IMR-90 (cell line): ENCODE results near the gene CASZ1. TPM values are rescaled to one million over a fixed set of nuclear protein-coding genes. Genes with fewer than 3 reads are reported as not detected.

Source experiments
- ATAC-seq: fragments of 200-7000 bp; cut with Tn5 transposase; 2 replicates; pipeline ENCODE4 v1.9.1; 2020; ENCODE audit warnings: low read depth, mild to moderate bottlenecking, moderate library complexity
- BruUV-seq: library from RNA; stranded (reverse); fragments of 400-500 nt; replicated peaks from 2 replicates; lab custom pipeline; 2021; lab: Mats Ljungman, UMichigan
- CTCF ChIA-PET: fragments of 300-600 bp; formaldehyde crosslinking; extraction: SDS; loops from one replicate; lab custom pipeline; 2021; ENCODE audit warnings: antibody characterized with exemption; lab: Yijun Ruan, JAX
- POLR2A ChIA-PET: fragments of 300-600 bp; sonication (Branson Sonifier 250); formaldehyde crosslinking; loops from one replicate; lab custom pipeline; 2022; ENCODE audit warnings: antibody characterized with exemption; ENCODE audit not compliant: unreplicated experiment; lab: Charles Lee
- DNase-seq: peaks from one replicate; pipeline ENCODE4 v3.0.0; 2013
- H2AFZ ChIP-seq: replicated peaks from 2 replicates; pipeline ENCODE3; 2013; ENCODE audit warnings: low read length, mild to moderate bottlenecking; ENCODE audit not compliant: poor library complexity
- H2AK5ac ChIP-seq: 2 replicates; pipeline ENCODE4 v1.6.1; 2013; ENCODE audit warnings: low read depth, low read length, inconsistent platforms
- H2AK9ac ChIP-seq: replicated peaks from 2 replicates; pipeline ENCODE3; 2013; ENCODE audit warnings: mild to moderate bottlenecking, low read depth, low read length, moderate library complexity; ENCODE audit not compliant: poor library complexity
- H2BK120ac ChIP-seq: 2 replicates; pipeline ENCODE4 v1.6.1; 2013; ENCODE audit warnings: low read depth, low read length, inconsistent platforms
- H2BK15ac ChIP-seq: 3 replicates; pipeline ENCODE4 v1.6.1; 2013; ENCODE audit warnings: low read depth, low read length, inconsistent platforms
- H2BK20ac ChIP-seq: 2 replicates; pipeline ENCODE4 v1.6.1; 2013; ENCODE audit warnings: low read depth, mild to moderate bottlenecking, inconsistent platforms, low read length, moderate library complexity
- H2BK5ac ChIP-seq: 2 replicates; pipeline ENCODE4 v1.6.1; 2013; ENCODE audit warnings: mild to moderate bottlenecking, low read depth, low read length, inconsistent platforms; ENCODE audit not compliant: poor library complexity, severe bottlenecking
- H3K14ac ChIP-seq: replicated peaks from 2 replicates; pipeline ENCODE4 v1.6.1; 2013; ENCODE audit warnings: low read depth, low read length, inconsistent platforms
- H3K18ac ChIP-seq: 2 replicates; pipeline ENCODE4 v1.6.1; 2013; ENCODE audit warnings: low read depth, low read length, control low read depth
- H3K23ac ChIP-seq: 2 replicates; pipeline ENCODE4 v1.6.1; 2013; ENCODE audit warnings: low read depth, low read length, inconsistent platforms
- H3K27ac ChIP-seq: 2 replicates; pipeline ENCODE4 v1.5.1; 2013; ENCODE audit warnings: mild to moderate bottlenecking, control low read depth, low read length; ENCODE audit not compliant: insufficient read depth
- H3K27me3 ChIP-seq: 2 replicates; pipeline ENCODE4 v1.6.1; 2013; ENCODE audit warnings: low read length; ENCODE audit not compliant: control insufficient read depth, insufficient read depth
- H3K36me3 ChIP-seq: 2 replicates; pipeline ENCODE4 v1.6.1; 2013; ENCODE audit warnings: low read length, mixed read lengths; ENCODE audit not compliant: control insufficient read depth, insufficient read depth
- H3K4ac ChIP-seq: 2 replicates; pipeline ENCODE4 v1.6.1; 2013; ENCODE audit warnings: low read depth, low read length, inconsistent platforms
- H3K4me1 ChIP-seq: 2 replicates; pipeline ENCODE4 v1.6.1; 2013; ENCODE audit warnings: low read length, mixed read lengths; ENCODE audit not compliant: control insufficient read depth, insufficient read depth
- H3K4me2 ChIP-seq: 2 replicates; pipeline ENCODE4 v1.6.1; 2013; ENCODE audit warnings: low read depth, mild to moderate bottlenecking, control low read depth, low read length, moderate library complexity
- H3K4me3 ChIP-seq: 2 replicates; pipeline ENCODE4 v1.5.1; 2013; ENCODE audit warnings: low read depth, mild to moderate bottlenecking, control low read depth, low read length, moderate library complexity; ENCODE audit not compliant: insufficient read depth
- H3K56ac ChIP-seq: 2 replicates; pipeline ENCODE4 v1.6.1; 2013; ENCODE audit warnings: low read length, inconsistent platforms; ENCODE audit not compliant: insufficient read depth; ENCODE audit errors: extremely low read depth
- H3K79me1 ChIP-seq, 2 experiments: 2 replicates each; pipeline ENCODE4 v1.6.1; 2013; ENCODE audit warnings: low read length in 2 of 2, inconsistent platforms in 1 of 2, low read depth in 1 of 2
- H3K9ac ChIP-seq: 2 replicates; pipeline ENCODE4 v1.6.1; 2013; ENCODE audit warnings: low read depth, low read length, control low read depth
- H3K9me1 ChIP-seq: 2 replicates; pipeline ENCODE4 v1.6.1; 2013; ENCODE audit warnings: low read length, inconsistent platforms; ENCODE audit not compliant: insufficient read depth
- H3K9me3 ChIP-seq: 2 replicates; pipeline ENCODE4 v1.6.1; 2013; ENCODE audit warnings: low read length; ENCODE audit not compliant: control insufficient read depth, insufficient read depth
- H4K20me1 ChIP-seq: 2 replicates; pipeline ENCODE4 v1.6.1; 2013; ENCODE audit warnings: low read length, inconsistent platforms; ENCODE audit not compliant: insufficient read depth
- H4K5ac ChIP-seq: 2 replicates; pipeline ENCODE4 v1.6.1; 2013; ENCODE audit warnings: mild to moderate bottlenecking, low read depth, low read length, control low read depth
- H4K8ac ChIP-seq, 2 experiments: 2 replicates each; pipeline ENCODE4 v1.6.1; 2013; ENCODE audit warnings: low read depth in 2 of 2, low read length in 2 of 2, control low read depth in 1 of 2, inconsistent platforms in 1 of 2
- H4K91ac ChIP-seq: 2 replicates; pipeline ENCODE4 v1.6.1; 2013; ENCODE audit warnings: low read depth, low read length, inconsistent platforms; ENCODE audit not compliant: insufficient read depth
- BHLHE40 ChIP-seq: fragments of 150-350 bp; IDR thresholded peaks from 2 replicates; pipeline ENCODE4 v1.6.1; 2016; ENCODE audit warnings: mild to moderate bottlenecking, low read depth, low read length
- CEBPB ChIP-seq: IDR thresholded peaks from 2 replicates; pipeline ENCODE4 v1.6.1; 2012; ENCODE audit warnings: low read depth, low read length, improper control_type of control experiment
- CHD1 ChIP-seq: IDR thresholded peaks from 2 replicates; pipeline ENCODE4 v1.6.1; 2012; ENCODE audit warnings: low read depth, low read length, improper control_type of control experiment
- CTCF ChIP-seq: conservative IDR thresholded peaks from 2 replicates; pipeline ENCODE4 v1.5.1; 2012; ENCODE audit warnings: mild to moderate bottlenecking, low read depth, low read length, improper control_type of control experiment
- ELK1 ChIP-seq: fragments of 150-350 bp; IDR thresholded peaks from 2 replicates; pipeline ENCODE4 v1.6.1; 2016; ENCODE audit warnings: low read depth, mild to moderate bottlenecking, low read length, moderate library complexity, borderline replicate concordance
- FOS ChIP-seq: fragments of 150-350 bp; IDR thresholded peaks from 2 replicates; pipeline ENCODE4 v1.6.1; 2016; ENCODE audit warnings: low read depth, low read length
- MAFK ChIP-seq: IDR thresholded peaks from 2 replicates; pipeline ENCODE4 v1.6.1; 2012; ENCODE audit warnings: low read depth, low read length, improper control_type of control experiment
- NFE2L2 ChIP-seq: fragments of 150-350 bp; IDR thresholded peaks from 2 replicates; pipeline ENCODE4 v1.6.1; 2016; ENCODE audit warnings: low read depth, mild to moderate bottlenecking, low read length
- RAD21 ChIP-seq: IDR thresholded peaks from 2 replicates; pipeline ENCODE4 v1.6.1; 2012; ENCODE audit warnings: low read length, improper control_type of control experiment
- RCOR1 ChIP-seq: IDR thresholded peaks from 2 replicates; pipeline ENCODE4 v1.6.1; 2012; ENCODE audit warnings: mild to moderate bottlenecking, low read length, improper control_type of control experiment; ENCODE audit not compliant: insufficient replicate concordance
- RFX5 ChIP-seq: IDR thresholded peaks from 2 replicates; pipeline ENCODE4 v1.8.0; 2012; ENCODE audit warnings: low read depth, mild to moderate bottlenecking, low read length, moderate library complexity
- SMC3 ChIP-seq: fragments of 150-350 bp; IDR thresholded peaks from 2 replicates; pipeline ENCODE4 v1.6.1; 2016; ENCODE audit warnings: low read depth, mild to moderate bottlenecking, antibody characterized with exemption, low read length, moderate library complexity
- WGBS, 2 experiments: methylation state at CpG; one replicate each; pipeline versions ENCODE4 v1.1.5 to v1.1.7; 2013; ENCODE audit warnings: missing lambda C conversion rate in 2 of 2; ENCODE audit not compliant: insufficient read length in 1 of 2; ENCODE audit errors: extremely low coverage in 2 of 2; 5-methylcytosine and 5-hydroxymethylcytosine counted together
- dilution Hi-C: fragments of 300-500 bp; cut with HindIII; formaldehyde crosslinking; loops from one replicate; pipeline ENCODE4 v1.14.3; 2018; ENCODE audit warnings: low sequenced_read_pairs; ENCODE audit not compliant: unreplicated experiment
- in situ Hi-C: fragments of 300-500 bp; cut with MboI; formaldehyde crosslinking; loops from 3 replicates; pipeline ENCODE4 v1.14.3; 2019; ENCODE audit warnings: low sequenced_read_pairs, inconsistent platforms, mixed read lengths
- intact Hi-C: fragments of 100-400 bp; cut with micrococcal nuclease; formaldehyde crosslinking; loops from 2 replicates; pipeline ENCODE4 v1.10.0; 2022
- polyA plus RNA-seq, 3 experiments: library from polyadenylated mRNA; depleted of rRNA; stranded (reverse); fragments of >200 nt; gene quantifications; 2 replicates each; pipeline ENCODE4 v1.2.3, GENCODE V29; 2012; ENCODE audit warnings: low replicate concordance in 1 of 3
- total RNA-seq: library from RNA; depleted of rRNA; stranded (reverse); fragments of >200 nt; gene quantifications from 2 replicates; pipeline ENCODE4 v1.2.3, GENCODE V29; 2012
- TF ChIP-seq, protein P1 (sequence below): fragments of 150-350 bp; IDR thresholded peaks from 2 replicates; pipeline ENCODE4 v1.6.1; 2017; ENCODE audit warnings: mild to moderate bottlenecking, antibody characterized with exemption, low read length, low read depth

The CASZ1 gene
- total and polyA plus RNA-seq, 2 of the 4 experiments (the other 2 are of a cell fraction): 0.18 to 0.24 TPM

DNA sequence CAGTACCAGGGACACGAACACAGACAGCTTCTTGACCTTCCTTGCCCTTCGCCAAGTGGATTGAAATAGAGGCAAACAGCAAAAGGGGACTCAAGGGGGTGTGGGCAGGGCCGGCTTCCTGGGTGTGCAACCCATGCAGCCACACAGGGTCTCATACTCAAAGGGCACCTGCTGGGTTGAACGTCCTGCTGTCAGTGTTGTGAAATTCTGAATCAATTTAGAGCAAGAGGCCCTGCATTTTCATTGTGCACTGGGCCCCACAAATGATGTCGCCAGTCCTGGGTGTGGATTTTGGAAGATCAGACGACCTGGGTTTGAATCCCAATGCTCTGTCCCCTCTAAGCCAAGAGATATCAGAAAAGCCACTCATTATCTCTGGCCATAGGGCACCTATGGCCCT is 51.1 kb downstream of the CASZ1 start:
- ChIA-PET CTCF (no interaction called here), POLR2A (no interaction called here)
- no peak overlapping the region for H2AK9ac ChIP-seq
- H4K91ac ChIP-seq: no peak overlapping the region
- no peak for ATAC-seq
- no peaks in the 10 kb centered on the region for H3K9me1 ChIP-seq
- WGBS, 2 experiments: 45% methylated on average over 2 of the region's 6 CpGs; no CpG with 5 or more reads in 1 of the 2 experiments
- H3K79me1 ChIP-seq: no peaks in the 10 kb centered on the region
- no peaks in the 10 kb centered on the region for H4K20me1 ChIP-seq
- no peak overlapping the region for H4K8ac ChIP-seq
- TF ChIP-seq MAFK: no peak
- TF ChIP-seq FOS: no peak
- TF ChIP-seq CTCF: no peak
- TF ChIP-seq RFX5: no peak
- TF ChIP-seq ELK1: no peak
- TF ChIP-seq CHD1: no peak
- TF ChIP-seq, protein P1, sequence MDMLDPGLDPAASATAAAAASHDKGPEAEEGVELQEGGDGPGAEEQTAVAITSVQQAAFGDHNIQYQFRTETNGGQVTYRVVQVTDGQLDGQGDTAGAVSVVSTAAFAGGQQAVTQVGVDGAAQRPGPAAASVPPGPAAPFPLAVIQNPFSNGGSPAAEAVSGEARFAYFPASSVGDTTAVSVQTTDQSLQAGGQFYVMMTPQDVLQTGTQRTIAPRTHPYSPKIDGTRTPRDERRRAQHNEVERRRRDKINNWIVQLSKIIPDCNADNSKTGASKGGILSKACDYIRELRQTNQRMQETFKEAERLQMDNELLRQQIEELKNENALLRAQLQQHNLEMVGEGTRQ: no peak
- TF ChIP-seq NFE2L2: no peak
- no peak for TF ChIP-seq BHLHE40
- no peak for TF ChIP-seq SMC3
- TF ChIP-seq RAD21: no peak
- TF ChIP-seq RCOR1: no peak
- TF ChIP-seq CEBPB: no peak
- H3K23ac ChIP-seq: no peak overlapping the region
- no peak for DNase-seq
- H2BK20ac ChIP-seq: no peak overlapping the region
- H3K56ac ChIP-seq: no peak overlapping the region
- H3K4me1 ChIP-seq: no peaks in the 10 kb centered on the region
- H3K9me3 ChIP-seq: no peaks in the 10 kb centered on the region
- no peak overlapping the region for H2BK15ac ChIP-seq
- intact Hi-C loops (no loop called here), dilution Hi-C loops (no loop called here), in situ Hi-C loops (no loop called here)
- H3K4ac ChIP-seq: no peak overlapping the region
- no peak overlapping the region for H4K5ac ChIP-seq
- no peak overlapping the region for H3K14ac ChIP-seq
- H2BK120ac ChIP-seq: no peak overlapping the region
- BruUV-seq: no TSS peak
- no peak overlapping the region for H3K4me3 ChIP-seq
- no peak overlapping the region for H3K18ac ChIP-seq
- peaks cover 41% of the 10 kb centered on the region for H3K27me3 ChIP-seq
- H3K9ac ChIP-seq: no peak overlapping the region
- no peak overlapping the region for H3K27ac ChIP-seq
- no peak overlapping the region for H2AFZ ChIP-seq
- no peak overlapping the region for H2AK5ac ChIP-seq
- H3K4me2 ChIP-seq: no peak overlapping the region
- no peaks in the 10 kb centered on the region for H3K36me3 ChIP-seq
- no peak overlapping the region for H2BK5ac ChIP-seq
